GM21447 (cell line): ENCODE data around the gene FGF14.
A peak's percentile ranks its signal among the peaks of the same experiment; 100 is the strongest.

Experiments used
- ATAC-seq: cut with Tn5 transposase; IDR thresholded peaks from one replicate; pipeline ENCODE4 v1.9.1; 2021; ENCODE audit not compliant: unreplicated experiment

FGF14 gene

GRCh38 chr13:102369302-102369701 is 32.5 kb downstream of the FGF14 start:
- ATAC-seq: no peak

DNA sequence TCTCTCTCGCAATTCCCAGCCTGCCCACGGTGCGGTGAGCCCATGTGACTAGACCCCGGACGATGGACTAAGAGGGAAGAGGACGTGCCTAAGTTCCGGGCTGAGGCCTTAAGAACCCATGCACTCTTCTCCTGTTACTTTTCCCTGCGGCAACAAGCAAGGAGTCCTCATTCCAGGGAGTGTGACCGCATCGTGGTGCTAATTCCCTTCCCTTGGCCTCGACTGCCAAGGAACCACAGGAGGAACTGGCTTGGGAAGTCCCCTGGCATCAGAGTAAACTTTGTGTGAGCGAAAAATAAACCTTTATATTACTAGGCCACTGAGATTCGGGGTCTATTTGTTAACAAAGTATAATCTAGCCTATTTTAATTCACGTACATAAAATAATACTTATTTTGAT is 34.0 kb downstream of the FGF14 start:
- no peak for ATAC-seq

- no peak for ATAC-seq
Measured at GRCh38 chr13:102361113-102361512, 40.7 kb downstream of the FGF14 start.

- ATAC-seq: no peak
Measured at GRCh38 chr13:102359264-102359663, 42.6 kb downstream of the FGF14 start.

DNA sequence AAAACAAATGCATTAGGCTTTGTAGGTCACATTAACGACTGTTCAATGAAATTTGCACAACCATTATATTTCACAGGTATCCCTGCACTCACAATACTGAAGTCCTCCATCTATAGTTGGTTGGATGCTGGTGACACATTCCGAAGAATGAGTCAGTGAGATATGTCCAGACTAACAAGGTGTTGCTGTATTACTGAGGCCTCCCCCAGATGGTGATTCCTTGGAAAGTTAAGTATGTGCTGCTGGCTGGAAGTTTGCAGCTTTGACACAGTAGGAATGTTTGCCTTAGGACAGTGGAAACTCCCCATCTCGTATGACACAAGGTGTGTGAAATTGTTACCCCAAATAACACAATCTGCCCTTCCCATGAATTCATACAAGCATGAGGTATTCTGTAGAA is 46.6 kb downstream of the FGF14 start:
- no peak for ATAC-seq

- no peak for ATAC-seq
Measured at GRCh38 chr13:102354011-102354410, 47.8 kb downstream of the FGF14 start.

- no peak for ATAC-seq
Measured at GRCh38 chr13:102351521-102351920, 50.3 kb downstream of the FGF14 start.

- no peak for ATAC-seq
Measured at GRCh38 chr13:102347490-102347889, 54.4 kb downstream of the FGF14 start.

DNA sequence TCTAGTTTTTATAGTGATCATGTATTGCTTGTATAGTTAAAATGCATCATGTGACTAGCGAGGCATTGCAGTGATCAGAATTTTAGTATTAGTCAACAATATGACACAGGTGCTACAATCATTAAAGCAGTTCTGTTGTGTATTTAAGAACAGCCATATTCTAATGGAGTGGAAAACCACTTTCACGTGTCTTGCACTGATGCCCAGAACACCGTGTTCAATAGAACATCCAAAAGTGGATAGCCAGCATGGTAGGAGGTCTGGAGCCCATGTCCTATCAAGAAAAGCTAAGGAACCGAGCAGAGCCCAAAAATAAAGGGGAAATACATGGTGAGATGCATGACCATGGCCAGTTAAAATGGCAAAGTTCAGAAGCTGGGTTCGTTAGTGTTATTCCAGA is 55.1 kb downstream of the FGF14 start:
- ATAC-seq: no peak

DNA sequence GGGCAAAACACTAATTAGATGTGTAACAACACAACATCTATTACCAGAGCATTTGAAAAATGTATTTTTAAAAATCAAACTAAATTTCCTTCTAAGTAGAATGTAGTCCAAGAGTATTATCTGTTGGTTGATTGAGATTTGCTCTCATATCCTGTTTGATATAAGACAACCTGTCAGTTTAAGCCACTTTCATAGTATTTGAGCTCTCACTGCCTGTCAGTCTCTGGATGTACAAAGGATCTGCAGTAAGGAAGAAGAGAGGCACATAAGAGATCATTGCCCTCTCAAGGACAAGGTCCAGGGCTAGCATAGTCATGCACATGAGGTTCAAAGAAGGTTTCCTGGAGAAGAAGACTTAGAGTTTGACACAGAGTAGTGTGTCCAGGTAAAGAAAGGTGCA is 57.4 kb downstream of the FGF14 start:
- no peak for ATAC-seq

GRCh38 chr13:102333320-102334198 is 68.3 kb downstream of the FGF14 start:
- no peak for ATAC-seq

GRCh38 chr13:102328909-102329308 is 72.9 kb downstream of the FGF14 start:
- ATAC-seq: peak; percentile 85

DNA sequence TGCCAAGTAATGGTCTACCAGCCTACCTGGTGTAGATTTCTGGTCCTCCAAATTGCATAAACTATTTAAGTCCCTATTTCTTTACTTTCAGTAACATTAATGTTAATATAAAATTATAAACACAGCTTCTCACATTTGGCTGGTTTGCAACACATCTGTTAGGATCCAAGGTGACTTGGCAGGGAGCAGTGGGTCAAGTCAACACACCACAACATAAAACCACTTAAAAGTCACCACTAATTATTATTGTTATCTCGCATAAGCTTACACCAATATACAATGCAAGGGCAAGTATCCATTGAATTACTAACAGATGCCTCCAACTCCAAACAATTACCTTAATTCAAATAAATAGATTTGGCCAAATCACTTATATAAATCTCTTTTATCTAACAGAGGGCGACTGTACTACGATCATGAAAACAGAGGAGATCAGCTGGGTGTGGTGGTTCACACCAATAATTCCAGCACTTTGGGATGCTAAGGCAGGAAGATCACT is 74.7 kb downstream of the FGF14 start:
- no peak for ATAC-seq

DNA sequence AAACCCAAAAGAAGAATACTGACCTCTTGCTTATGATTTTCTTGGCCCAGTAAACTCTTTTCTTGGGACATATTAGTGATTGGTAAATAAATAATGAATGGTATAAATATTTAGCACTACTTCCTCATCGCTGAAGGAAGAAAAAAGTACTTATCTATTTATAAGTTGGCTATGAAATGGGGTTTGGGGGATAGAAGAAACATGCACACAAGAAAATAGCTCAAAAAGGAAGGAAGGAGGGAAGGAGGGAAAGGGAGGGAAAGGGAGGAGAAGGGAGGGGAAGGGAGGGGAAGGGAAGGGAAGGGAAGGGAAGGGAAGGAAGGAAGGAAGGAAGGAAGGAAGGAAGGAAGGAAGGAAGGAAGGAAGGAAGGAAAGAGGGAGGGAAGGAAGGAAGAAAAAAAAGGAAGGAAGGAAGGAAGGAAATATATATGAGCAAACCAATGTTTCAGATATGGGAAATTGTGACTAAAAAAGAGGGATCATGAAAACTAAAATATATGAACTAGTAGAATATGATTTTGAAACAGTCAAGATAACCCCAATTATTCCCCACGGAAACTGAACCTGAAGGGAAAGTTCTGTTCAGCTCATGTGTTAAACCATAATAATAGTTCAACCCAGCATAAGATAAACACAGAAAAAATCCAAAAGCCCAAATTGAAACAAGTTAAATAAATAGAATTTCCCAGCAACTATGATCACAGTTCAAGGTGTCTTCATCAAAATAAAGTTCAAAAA is 75.3 kb downstream of the FGF14 start:
- no peak for ATAC-seq

DNA sequence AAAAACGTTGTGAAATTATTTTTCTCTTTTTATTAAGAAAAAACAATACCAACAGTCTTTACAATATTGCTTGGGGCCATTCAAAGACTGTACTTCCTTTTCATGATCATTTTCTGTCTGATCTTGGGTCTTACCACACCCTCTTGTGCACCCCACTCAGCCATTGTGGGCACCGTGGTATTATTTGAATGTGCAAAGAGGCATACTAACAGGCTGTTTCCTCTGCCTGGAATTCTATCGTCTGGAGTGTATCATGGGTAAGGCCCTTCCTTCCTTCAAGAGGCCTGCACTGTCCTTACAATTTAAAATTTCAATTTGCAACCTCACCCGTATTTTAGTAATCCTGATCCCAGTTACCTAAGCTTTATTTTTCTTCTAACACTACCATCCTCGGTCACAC is 76.5 kb downstream of the FGF14 start:
- no peak for ATAC-seq

DNA sequence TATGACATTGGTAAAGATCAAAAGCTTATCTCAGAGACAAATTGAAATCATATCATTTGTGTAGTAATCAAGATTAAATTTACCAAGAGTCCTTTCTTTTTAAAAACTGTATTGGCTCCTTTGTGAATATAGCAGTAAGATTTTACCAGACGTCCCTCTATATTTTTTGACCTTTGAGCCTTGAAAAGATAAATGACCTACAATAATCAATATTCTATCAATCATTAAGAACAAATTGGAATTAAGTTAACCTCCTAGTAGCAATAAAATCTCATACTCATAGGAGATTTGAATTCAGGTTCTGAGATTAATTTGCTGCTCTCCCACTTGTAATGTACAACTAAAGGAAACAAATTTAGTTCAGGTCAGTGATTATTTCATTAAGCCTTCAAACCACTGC is 78.3 kb downstream of the FGF14 start:
- ATAC-seq: no peak

DNA sequence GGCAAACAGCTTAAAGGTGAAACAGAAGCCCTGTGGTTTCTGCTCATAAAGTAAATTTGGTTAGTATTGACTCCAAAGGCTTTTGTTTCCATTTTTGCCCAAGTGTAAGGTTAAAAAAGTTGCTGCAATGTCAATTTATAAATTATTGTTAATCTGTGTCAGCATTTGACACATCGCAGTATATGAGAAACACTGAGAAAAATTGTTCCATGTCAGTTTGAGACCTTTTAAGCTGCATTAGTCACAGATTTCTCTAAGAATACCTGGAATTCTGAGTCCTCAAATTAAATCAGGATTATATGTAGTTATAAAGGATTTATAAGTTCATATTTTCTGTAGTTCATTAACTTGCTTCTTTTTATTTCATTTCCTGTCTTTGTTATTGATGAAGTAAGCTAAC is 78.8 kb downstream of the FGF14 start:
- no peak for ATAC-seq

DNA sequence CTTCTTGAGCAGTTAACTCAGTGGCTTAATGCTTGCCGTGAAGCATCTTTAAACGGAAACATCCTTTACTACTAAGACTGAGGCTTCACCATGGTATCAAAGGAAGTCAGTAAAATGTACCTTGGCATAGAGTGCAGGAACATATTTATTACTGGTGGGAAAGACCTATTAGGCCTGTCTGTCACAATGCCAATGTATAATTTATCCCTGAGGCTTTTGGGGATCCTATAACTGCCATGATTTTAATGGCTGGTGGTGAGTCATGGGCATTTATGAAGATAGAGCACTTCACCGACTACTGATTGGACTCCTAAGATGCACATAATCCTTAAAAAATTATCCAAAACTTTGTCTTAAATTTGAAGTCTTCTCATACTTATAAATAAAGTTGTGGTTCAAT is 79.6 kb downstream of the FGF14 start:
- ATAC-seq: no peak

DNA sequence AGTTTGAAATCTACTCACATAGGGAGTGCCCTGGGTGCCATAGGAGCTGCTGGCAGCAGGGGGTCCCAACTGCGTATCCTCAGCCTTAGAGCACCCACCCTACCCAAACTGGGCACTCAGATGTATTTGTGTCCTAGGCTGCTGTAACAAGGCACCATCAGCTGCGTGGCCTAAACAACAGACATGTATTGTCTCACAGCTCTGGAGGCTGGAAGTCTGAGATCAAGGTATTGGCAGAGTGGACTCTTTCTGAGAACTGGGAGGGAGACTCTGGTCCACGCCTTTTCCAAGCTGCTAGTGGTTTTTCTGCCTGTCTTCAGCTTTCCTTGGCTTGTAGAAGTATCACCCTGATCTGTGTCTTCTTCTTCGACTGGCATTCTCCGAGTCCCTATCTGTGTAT is 83.6 kb downstream of the FGF14 start:
- ATAC-seq: no peak

DNA sequence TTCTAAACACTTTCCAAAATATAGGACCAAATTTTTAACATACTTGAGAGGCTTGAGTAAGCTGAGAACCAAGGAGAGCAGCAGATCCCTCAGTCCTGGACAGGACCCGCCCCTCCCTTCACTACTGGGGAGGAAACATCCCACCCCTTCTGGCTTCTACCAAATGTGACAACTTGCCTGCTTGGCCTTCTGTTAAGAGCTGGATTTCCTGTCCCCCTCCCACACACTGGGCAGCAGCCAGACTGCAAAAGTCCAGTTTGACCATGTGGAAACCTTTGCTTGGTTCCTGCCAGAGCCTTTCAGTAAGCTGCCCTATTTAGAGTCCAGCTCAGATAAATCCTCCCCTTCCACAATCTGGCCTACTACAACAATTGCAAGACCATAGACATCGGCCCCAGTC is 84.3 kb downstream of the FGF14 start:
- no peak for ATAC-seq

DNA sequence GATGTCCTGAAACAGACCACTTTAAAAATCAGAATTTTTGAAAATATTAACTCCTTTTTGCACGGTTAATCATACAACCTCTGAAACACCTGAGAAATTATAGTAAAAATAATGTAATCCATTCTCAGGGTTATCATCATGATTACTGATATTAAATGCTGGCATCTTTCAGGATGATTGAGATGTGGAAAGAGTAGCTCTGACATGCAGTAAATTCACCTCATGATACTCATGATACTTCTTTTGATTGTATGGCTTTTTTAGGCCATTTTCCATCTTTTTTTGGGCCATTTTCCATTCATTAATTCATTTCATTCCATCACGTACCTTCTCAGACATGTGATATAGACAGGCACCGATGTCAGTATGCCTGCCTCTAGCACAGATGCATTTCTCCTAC is 85.1 kb downstream of the FGF14 start:
- ATAC-seq: no peak

DNA sequence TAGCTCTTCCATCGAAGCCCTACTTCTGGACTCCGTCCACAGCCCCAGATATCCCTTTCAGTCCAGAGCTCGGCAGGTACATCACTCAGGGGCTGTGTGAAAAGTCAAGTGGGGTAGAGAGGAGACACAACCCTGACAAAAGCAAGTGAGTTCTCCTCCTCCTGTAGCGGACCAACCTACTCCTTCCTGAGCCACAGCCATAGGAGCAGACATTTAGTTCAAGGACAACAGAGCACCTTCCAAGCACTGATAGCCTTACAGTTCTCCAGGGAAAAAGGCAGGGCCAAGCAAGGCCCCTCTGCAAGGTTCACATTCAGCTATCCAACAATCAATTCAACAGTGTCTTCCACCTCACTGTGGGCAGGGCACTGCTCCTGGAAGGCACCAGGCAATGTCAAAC is 89.0 kb downstream of the FGF14 start:
- no peak for ATAC-seq
